Measurements from ENCODE around the gene GSE1.

GRCh38 chr16:85607321-85607765 is 5.8 kb upstream of the GSE1 start:
- TF ChIP-seq, protein P1, sequence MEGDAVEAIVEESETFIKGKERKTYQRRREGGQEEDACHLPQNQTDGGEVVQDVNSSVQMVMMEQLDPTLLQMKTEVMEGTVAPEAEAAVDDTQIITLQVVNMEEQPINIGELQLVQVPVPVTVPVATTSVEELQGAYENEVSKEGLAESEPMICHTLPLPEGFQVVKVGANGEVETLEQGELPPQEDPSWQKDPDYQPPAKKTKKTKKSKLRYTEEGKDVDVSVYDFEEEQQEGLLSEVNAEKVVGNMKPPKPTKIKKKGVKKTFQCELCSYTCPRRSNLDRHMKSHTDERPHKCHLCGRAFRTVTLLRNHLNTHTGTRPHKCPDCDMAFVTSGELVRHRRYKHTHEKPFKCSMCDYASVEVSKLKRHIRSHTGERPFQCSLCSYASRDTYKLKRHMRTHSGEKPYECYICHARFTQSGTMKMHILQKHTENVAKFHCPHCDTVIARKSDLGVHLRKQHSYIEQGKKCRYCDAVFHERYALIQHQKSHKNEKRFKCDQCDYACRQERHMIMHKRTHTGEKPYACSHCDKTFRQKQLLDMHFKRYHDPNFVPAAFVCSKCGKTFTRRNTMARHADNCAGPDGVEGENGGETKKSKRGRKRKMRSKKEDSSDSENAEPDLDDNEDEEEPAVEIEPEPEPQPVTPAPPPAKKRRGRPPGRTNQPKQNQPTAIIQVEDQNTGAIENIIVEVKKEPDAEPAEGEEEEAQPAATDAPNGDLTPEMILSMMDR (IDR thresholded peaks at IDR 0.05): no peak
- no peak for TF ChIP-seq ZFX (IDR thresholded peaks at IDR 0.05; ENCODE audit: borderline replicate concordance)
